HEK293 (cell line): Measurements from ENCODE around the gene HMG20B.
A peak's percentile ranks its signal among the peaks of the same experiment; 100 is the strongest.

Source experiments
- CTCF ChIA-PET: fragments of 350-600 bp; formaldehyde crosslinking; extraction: SDS; loops from one replicate; lab custom pipeline; 2021; ENCODE audit warnings: antibody characterized with exemption; lab: Yijun Ruan, JAX
- POLR2A ChIA-PET: fragments of 300-600 bp; formaldehyde crosslinking; extraction: SDS; loops from one replicate; lab custom pipeline; 2020; ENCODE audit warnings: antibody characterized with exemption, inconsistent platforms; lab: Yijun Ruan, JAX
- H3K27ac ChIP-seq: fragments of 200-500 bp; sonication (Bioruptor generic); 2 replicates; pipeline ENCODE4 v1.5.1; 2014; ENCODE audit warnings: low read depth, low read length, control low read depth, inconsistent platforms; ENCODE audit errors: extremely low read depth
- H3K36me3 ChIP-seq, 2 experiments: fragments of 200-500 bp in 1 of 2; sonication (Bioruptor generic) in 1 of 2; 1 replicate in 1 of 2; 2 replicates in 1 of 2; pipeline ENCODE4 v1.5.1; 2014 to 2017; ENCODE audit warnings: inconsistent platforms in 2 of 2, low read length in 2 of 2; ENCODE audit not compliant: control insufficient read depth in 2 of 2, insufficient read depth in 1 of 2
- H3K4me1 ChIP-seq: fragments of 200-500 bp; sonication (Bioruptor generic); 2 replicates; pipeline ENCODE4 v1.5.1; 2014; ENCODE audit warnings: mild to moderate bottlenecking, low read length, inconsistent platforms; ENCODE audit not compliant: control insufficient read depth, insufficient read depth
- H3K4me3 ChIP-seq: 2 replicates; pipeline ENCODE4 v1.5.1; 2011; ENCODE audit warnings: low read depth, mild to moderate bottlenecking, control low read depth, low read length, moderate library complexity
- H3K9me3 ChIP-seq: fragments of 200-500 bp; sonication (Bioruptor generic); 2 replicates; pipeline ENCODE4 v1.5.1; 2014; ENCODE audit warnings: low read depth, low read length, inconsistent platforms; ENCODE audit not compliant: control insufficient read depth, insufficient read depth
- GLIS1 ChIP-seq: fragments of 450-650 bp; formaldehyde crosslinking; IDR thresholded peaks from 2 replicates; pipeline ENCODE4 v1.5.1; 2016; ENCODE audit warnings: missing biosample characterization, missing genetic modification characterization
- KLF1 ChIP-seq: fragments of 450-650 bp; formaldehyde crosslinking; IDR thresholded peaks from 2 replicates; pipeline ENCODE4 v1.5.1; 2016; ENCODE audit warnings: missing biosample characterization, missing genetic modification characterization
- KLF17 ChIP-seq: fragments of 450-650 bp; formaldehyde crosslinking; IDR thresholded peaks from 2 replicates; pipeline ENCODE4 v1.5.1; 2016; ENCODE audit warnings: missing biosample characterization, missing genetic modification characterization
- KLF8 ChIP-seq: fragments of 450-650 bp; formaldehyde crosslinking; IDR thresholded peaks from 2 replicates; pipeline ENCODE4 v1.5.1; 2016; ENCODE audit warnings: missing biosample characterization, missing genetic modification characterization
- PATZ1 ChIP-seq: fragments of 450-650 bp; formaldehyde crosslinking; IDR thresholded peaks from 2 replicates; pipeline ENCODE4 v1.5.1; 2016; ENCODE audit warnings: missing biosample characterization, missing genetic modification characterization
- PRDM2 ChIP-seq: fragments of 450-650 bp; formaldehyde crosslinking; IDR thresholded peaks from 2 replicates; pipeline ENCODE4 v1.5.1; 2016; ENCODE audit warnings: missing biosample characterization, missing genetic modification characterization, borderline replicate concordance
- ZFHX2 ChIP-seq: fragments of 450-650 bp; formaldehyde crosslinking; conservative IDR thresholded peaks from 2 replicates; pipeline ENCODE4 v1.5.1; 2016; ENCODE audit warnings: missing biosample characterization, missing genetic modification characterization
- ZNF2 ChIP-seq: fragments of 450-650 bp; formaldehyde crosslinking; IDR thresholded peaks from 2 replicates; pipeline ENCODE4 v1.5.1; 2016; ENCODE audit warnings: missing biosample characterization, missing genetic modification characterization
- ZNF214 ChIP-seq: fragments of 450-650 bp; formaldehyde crosslinking; IDR thresholded peaks from 2 replicates; pipeline ENCODE4 v1.5.1; 2017; ENCODE audit warnings: missing biosample characterization, mild to moderate bottlenecking, missing genetic modification characterization, borderline replicate concordance
- ZNF248 ChIP-seq: fragments of 450-650 bp; formaldehyde crosslinking; IDR thresholded peaks from 2 replicates; pipeline ENCODE4 v1.5.1; 2017; ENCODE audit warnings: missing biosample characterization, missing genetic modification characterization
- ZNF302 ChIP-seq: fragments of 450-650 bp; formaldehyde crosslinking; IDR thresholded peaks from 2 replicates; pipeline ENCODE4 v1.5.1; 2016; ENCODE audit warnings: missing biosample characterization, missing genetic modification characterization, low read depth
- ZNF404 ChIP-seq: fragments of 450-650 bp; formaldehyde crosslinking; IDR thresholded peaks from 2 replicates; pipeline ENCODE4 v1.5.1; 2017; ENCODE audit warnings: missing biosample characterization, missing genetic modification characterization
- ZNF449 ChIP-seq: fragments of 450-650 bp; formaldehyde crosslinking; IDR thresholded peaks from 2 replicates; pipeline ENCODE4 v1.5.1; 2017; ENCODE audit warnings: missing biosample characterization, mild to moderate bottlenecking, missing genetic modification characterization, moderate library complexity
- ZNF530 ChIP-seq: fragments of 450-650 bp; formaldehyde crosslinking; IDR thresholded peaks from 2 replicates; pipeline ENCODE4 v1.5.1; 2016; ENCODE audit warnings: low read depth, missing biosample characterization, missing genetic modification characterization
- ZNF549 ChIP-seq: fragments of 450-650 bp; IDR thresholded peaks from 2 replicates; pipeline ENCODE4 v1.5.1; 2018; ENCODE audit warnings: missing biosample characterization, missing genetic modification characterization, mild to moderate bottlenecking, inconsistent platforms, moderate library complexity
- ZNF626 ChIP-seq: fragments of 450-650 bp; sonication (Bioruptor Pico); formaldehyde crosslinking; IDR thresholded peaks from 2 replicates; pipeline ENCODE4 v1.5.1; 2018; ENCODE audit warnings: missing biosample characterization, missing genetic modification characterization, inconsistent platforms
- ZNF629 ChIP-seq: fragments of 450-650 bp; formaldehyde crosslinking; IDR thresholded peaks from 2 replicates; pipeline ENCODE4 v1.5.1; 2017; ENCODE audit warnings: missing biosample characterization, missing genetic modification characterization
- ZNF645 ChIP-seq: fragments of 450-650 bp; formaldehyde crosslinking; IDR thresholded peaks from 2 replicates; pipeline ENCODE4; 2016; ENCODE audit warnings: missing biosample characterization, missing genetic modification characterization
- ZNF654 ChIP-seq: fragments of 450-650 bp; formaldehyde crosslinking; IDR thresholded peaks from 2 replicates; pipeline ENCODE4 v1.5.1; 2016; ENCODE audit warnings: low read depth, missing biosample characterization, missing genetic modification characterization
- TF ChIP-seq, protein P1 (sequence below): fragments of 450-650 bp; formaldehyde crosslinking; IDR thresholded peaks from 2 replicates; pipeline ENCODE4 v1.5.1; 2017; ENCODE audit warnings: missing biosample characterization, missing genetic modification characterization

The HMG20B gene

DNA sequence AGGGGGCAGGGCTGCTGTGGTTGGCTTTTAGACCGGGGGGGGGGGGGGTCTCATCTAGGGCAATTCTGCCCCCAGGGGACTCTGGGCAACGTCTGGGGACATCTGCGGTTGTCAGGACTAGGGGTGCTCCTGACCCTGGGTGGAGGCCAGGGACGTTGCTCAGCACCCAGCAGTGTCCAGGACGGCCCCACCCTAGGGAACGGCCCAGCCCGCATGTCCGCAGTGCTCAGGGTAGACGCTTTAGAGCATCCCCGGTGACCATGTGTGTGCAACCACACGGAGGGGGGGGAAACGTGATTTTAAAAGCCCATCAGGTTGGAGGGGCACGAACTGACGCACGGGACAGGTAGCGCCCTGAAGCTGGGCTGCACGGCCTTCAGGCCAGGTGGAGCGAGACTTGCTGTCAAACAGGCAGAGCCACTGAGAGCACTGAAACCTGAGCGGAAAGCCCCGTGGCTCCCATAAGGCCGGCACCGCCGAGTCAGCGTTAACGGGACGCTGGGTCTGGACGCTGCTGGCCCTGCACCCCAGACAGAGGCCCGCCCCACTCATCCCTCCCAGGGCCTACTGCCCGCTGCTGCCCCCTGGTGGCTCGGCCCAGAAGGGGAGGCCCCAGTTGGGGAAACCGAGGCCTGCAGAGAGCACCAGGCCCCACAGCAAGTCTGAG lies 45.5 kb downstream of the HMG20B start:
- Histone ChIP-seq H3K9me3 (no peaks in the 10 kb centered on the region), H3K4me1 (peaks cover 2% of the 10 kb centered on the region; the same call in 1 of the 2 replicates), H3K27ac (no peak overlapping the region), H3K36me3 (peaks cover 0 to 37% of the 10 kb centered on the region in 2 experiments; a peak in 2 of 3 replicates), H3K4me3 (no peak overlapping the region)
- CTCF ChIA-PET, result interaction anchor here (0.6 to 1.1 kb wide), 5 partner anchors 10 to 319 kb away, joined by 3 to 6 read pairs (median 3); no protein-coding TSS in a partner anchor
- POLR2A ChIA-PET, result interaction anchor here (0.6 kb wide), 1 partner anchor 28 kb away, joined by 4 read pairs; no protein-coding TSS in a partner anchor
- TF ChIP-seq ZNF248 (no peak), ZNF645 (tag by site-specific recombination) (no peak), PRDM2 (tag by site-specific recombination) (0 out of 2 replicates have a peak, but pooled peaks have one; percentile 47), ZNF449 (tag by site-specific recombination) (no peak), ZNF549 (no peak), ZNF404 (no peak), ZNF629 (0 out of 2 replicates have a peak, but pooled peaks have one; percentile 20), KLF1 (tag by site-specific recombination) (0 out of 2 replicates have a peak, but pooled peaks have one; percentile 8), KLF17 (tag by site-specific recombination) (0 out of 2 replicates have a peak, but pooled peaks have one; percentile 44), ZFHX2 (tag by site-specific recombination) (no peak), ZNF302 (tag by site-specific recombination) (no peak), ZNF530 (tag by site-specific recombination) (no peak), PATZ1 (peak; percentile 53; the same call in 1 of the 2 replicates), ZNF626 (tag by site-specific recombination) (no peak), ZNF2 (no peak), ZNF654 (tag by site-specific recombination) (peak; percentile 31; the same call in 1 of the 2 replicates), GLIS1 (tag by site-specific recombination) (peak; percentile 65), KLF8 (tag by site-specific recombination) (peak; percentile 22; the same call in 1 of the 2 replicates), ZNF214 (tag by site-specific recombination) (no peak)
- TF ChIP-seq, protein P1, sequence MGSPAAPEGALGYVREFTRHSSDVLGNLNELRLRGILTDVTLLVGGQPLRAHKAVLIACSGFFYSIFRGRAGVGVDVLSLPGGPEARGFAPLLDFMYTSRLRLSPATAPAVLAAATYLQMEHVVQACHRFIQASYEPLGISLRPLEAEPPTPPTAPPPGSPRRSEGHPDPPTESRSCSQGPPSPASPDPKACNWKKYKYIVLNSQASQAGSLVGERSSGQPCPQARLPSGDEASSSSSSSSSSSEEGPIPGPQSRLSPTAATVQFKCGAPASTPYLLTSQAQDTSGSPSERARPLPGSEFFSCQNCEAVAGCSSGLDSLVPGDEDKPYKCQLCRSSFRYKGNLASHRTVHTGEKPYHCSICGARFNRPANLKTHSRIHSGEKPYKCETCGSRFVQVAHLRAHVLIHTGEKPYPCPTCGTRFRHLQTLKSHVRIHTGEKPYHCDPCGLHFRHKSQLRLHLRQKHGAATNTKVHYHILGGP (tag by site-specific recombination), result no peak
